ENCODE measurements around the gene B3GNT5. TPM values are rescaled to one million over a fixed set of nuclear protein-coding genes. Genes with fewer than 3 reads are reported as not detected.

The B3GNT5 gene
- total and polyA plus RNA-seq, 2 experiments from 2014 or later, result 4.9 to 6.4 TPM

- TF ChIP-seq ZNF462 (CRISPR knock-in tag; IDR thresholded peaks at IDR 0.05) (no peak), JUNB (IDR thresholded peaks at IDR 0.05; ENCODE audit: unreplicated experiment) (no peak), NANOG (IDR thresholded peaks at IDR 0.05; ENCODE audit: borderline replicate concordance) (no peak), CTCF (conservative IDR thresholded peaks at IDR 0.05; ENCODE audit: low read depth in 2 of 2) (no peak)
These were observed 35.3 kb upstream of the B3GNT5 start (continued) for GRCh38 chr3:183217548-183218332.

GRCh38 chr3:183218826-183219225 lies 34.2 kb upstream of the B3GNT5 start:
- H3K9me2 ChIP-seq (ENCODE audit: insufficient read depth), result no peaks in the 10 kb centered on the region
- H3K4me1 ChIP-seq (ENCODE audit: insufficient read depth), result no peaks in the 10 kb centered on the region
- H3K4me1 Mint-ChIP-seq, result peaks cover 4% of the 10 kb centered on the region; the same call in 2 of the 3 replicates
- DNase-seq (ENCODE audit: low spot score) (no peak), ATAC-seq (no peak)
- H3K27me3 Mint-ChIP-seq (ENCODE audit: insufficient read depth, low read depth, poor library complexity), result no peaks in the 10 kb centered on the region
- no peaks in the 10 kb centered on the region for H3K79me2 ChIP-seq (replicated peaks; ENCODE audit: insufficient read depth)
- no peak overlapping the region for H3K27ac ChIP-seq (ENCODE audit: low read depth)
- H3K4me2 ChIP-seq, result no peak overlapping the region
- no peak overlapping the region for H3K4me3 Mint-ChIP-seq
- no peak overlapping the region for H3K27ac Mint-ChIP-seq
- H3K27me3 ChIP-seq (ENCODE audit: insufficient read depth), result no peaks in the 10 kb centered on the region
- H3K9me3 Mint-ChIP-seq, result no peaks in the 10 kb centered on the region
- H2AFZ ChIP-seq, result no peak overlapping the region
- no peaks in the 10 kb centered on the region for H3K36me3 Mint-ChIP-seq (ENCODE audit: low read depth)
- TF ChIP-seq JUNB (IDR thresholded peaks at IDR 0.05; ENCODE audit: unreplicated experiment) (no peak), ZNF331 (CRISPR knock-in tag; IDR thresholded peaks at IDR 0.05; ENCODE audit: low read depth) (no peak)
- H3K4me3 ChIP-seq, result no peak overlapping the region
- no peaks in the 10 kb centered on the region for H3K36me3 ChIP-seq (ENCODE audit: insufficient read depth)
- no peaks in the 10 kb centered on the region for H4K20me1 ChIP-seq (replicated peaks; ENCODE audit: insufficient read depth)
- H3F3A ChIP-seq (replicated peaks; ENCODE audit: low read depth), result no peaks in the 10 kb centered on the region
